ENCODE measurements around the gene IPO4.

DNA sequence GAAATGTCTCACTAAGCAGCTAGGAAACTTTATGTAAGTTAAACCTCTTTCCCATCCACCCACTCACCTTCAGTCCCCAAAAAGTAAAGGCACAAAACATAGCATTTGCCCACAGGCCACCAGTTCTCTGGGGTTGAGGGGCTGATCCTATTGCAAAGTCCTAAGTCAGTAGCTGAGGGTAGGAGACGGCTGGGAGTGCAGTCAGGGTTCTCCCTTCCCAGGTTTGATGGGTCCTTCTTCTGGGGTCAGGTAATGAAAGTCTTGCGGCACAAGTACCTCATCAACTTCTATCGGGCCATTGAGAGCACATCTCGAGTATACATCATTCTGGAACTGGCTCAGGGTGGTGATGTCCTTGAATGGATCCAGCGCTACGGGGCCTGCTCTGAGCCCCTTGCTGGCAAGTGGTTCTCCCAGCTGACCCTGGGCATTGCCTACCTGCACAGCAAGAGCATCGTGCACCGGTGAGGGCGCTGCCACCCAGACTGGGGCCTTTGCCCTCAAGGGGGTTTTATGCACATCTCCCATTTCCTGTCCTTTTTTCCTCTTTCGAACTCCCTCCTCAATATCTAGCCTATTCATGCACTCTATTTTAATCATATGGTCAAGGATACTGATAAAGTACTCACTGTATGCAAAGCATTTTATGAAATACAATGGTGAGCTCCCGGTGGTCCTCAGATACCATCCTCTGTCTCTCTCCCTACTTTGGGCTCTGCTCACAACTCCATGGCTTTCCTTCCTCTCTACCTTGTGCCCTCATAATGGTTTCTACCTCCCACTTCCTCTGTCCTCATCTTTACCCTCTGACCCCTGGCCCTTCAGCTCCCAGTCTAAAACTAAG lies 17.9 kb upstream of the IPO4 start:
- TF ChIP-seq YY1 (IDR thresholded peaks at IDR 0.05; ENCODE audit: insufficient read depth, insufficient replicate concordance, low read depth, low read length) (no peak), POLR2AphosphoS5 (IDR thresholded peaks at IDR 0.05; ENCODE audit: low read depth, low read length) (no peak; the same call in 1 of the 2 replicates), CREM (IDR thresholded peaks at IDR 0.05) (no peak), CREM (CRISPR knock-in tag; IDR thresholded peaks at IDR 0.05) (no peak), CEBPG (CRISPR knock-in tag; IDR thresholded peaks at IDR 0.05) (no peak), LCORL (IDR thresholded peaks at IDR 0.05) (no peak), LCORL (CRISPR knock-in tag; IDR thresholded peaks at IDR 0.05) (no peak), ZNF326 (CRISPR knock-in tag; IDR thresholded peaks at IDR 0.05; ENCODE audit: borderline replicate concordance) (no peak; the same call in 1 of the 2 replicates), ONECUT2 (CRISPR knock-in tag; IDR thresholded peaks at IDR 0.05) (no peak), SNAI1 (CRISPR knock-in tag; IDR thresholded peaks at IDR 0.05; ENCODE audit: borderline replicate concordance) (no peak)
- TF ChIP-seq, protein P1, sequence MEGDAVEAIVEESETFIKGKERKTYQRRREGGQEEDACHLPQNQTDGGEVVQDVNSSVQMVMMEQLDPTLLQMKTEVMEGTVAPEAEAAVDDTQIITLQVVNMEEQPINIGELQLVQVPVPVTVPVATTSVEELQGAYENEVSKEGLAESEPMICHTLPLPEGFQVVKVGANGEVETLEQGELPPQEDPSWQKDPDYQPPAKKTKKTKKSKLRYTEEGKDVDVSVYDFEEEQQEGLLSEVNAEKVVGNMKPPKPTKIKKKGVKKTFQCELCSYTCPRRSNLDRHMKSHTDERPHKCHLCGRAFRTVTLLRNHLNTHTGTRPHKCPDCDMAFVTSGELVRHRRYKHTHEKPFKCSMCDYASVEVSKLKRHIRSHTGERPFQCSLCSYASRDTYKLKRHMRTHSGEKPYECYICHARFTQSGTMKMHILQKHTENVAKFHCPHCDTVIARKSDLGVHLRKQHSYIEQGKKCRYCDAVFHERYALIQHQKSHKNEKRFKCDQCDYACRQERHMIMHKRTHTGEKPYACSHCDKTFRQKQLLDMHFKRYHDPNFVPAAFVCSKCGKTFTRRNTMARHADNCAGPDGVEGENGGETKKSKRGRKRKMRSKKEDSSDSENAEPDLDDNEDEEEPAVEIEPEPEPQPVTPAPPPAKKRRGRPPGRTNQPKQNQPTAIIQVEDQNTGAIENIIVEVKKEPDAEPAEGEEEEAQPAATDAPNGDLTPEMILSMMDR (CRISPR knock-in tag; IDR thresholded peaks at IDR 0.05), result no peak
- TF ChIP-seq, protein P2, sequence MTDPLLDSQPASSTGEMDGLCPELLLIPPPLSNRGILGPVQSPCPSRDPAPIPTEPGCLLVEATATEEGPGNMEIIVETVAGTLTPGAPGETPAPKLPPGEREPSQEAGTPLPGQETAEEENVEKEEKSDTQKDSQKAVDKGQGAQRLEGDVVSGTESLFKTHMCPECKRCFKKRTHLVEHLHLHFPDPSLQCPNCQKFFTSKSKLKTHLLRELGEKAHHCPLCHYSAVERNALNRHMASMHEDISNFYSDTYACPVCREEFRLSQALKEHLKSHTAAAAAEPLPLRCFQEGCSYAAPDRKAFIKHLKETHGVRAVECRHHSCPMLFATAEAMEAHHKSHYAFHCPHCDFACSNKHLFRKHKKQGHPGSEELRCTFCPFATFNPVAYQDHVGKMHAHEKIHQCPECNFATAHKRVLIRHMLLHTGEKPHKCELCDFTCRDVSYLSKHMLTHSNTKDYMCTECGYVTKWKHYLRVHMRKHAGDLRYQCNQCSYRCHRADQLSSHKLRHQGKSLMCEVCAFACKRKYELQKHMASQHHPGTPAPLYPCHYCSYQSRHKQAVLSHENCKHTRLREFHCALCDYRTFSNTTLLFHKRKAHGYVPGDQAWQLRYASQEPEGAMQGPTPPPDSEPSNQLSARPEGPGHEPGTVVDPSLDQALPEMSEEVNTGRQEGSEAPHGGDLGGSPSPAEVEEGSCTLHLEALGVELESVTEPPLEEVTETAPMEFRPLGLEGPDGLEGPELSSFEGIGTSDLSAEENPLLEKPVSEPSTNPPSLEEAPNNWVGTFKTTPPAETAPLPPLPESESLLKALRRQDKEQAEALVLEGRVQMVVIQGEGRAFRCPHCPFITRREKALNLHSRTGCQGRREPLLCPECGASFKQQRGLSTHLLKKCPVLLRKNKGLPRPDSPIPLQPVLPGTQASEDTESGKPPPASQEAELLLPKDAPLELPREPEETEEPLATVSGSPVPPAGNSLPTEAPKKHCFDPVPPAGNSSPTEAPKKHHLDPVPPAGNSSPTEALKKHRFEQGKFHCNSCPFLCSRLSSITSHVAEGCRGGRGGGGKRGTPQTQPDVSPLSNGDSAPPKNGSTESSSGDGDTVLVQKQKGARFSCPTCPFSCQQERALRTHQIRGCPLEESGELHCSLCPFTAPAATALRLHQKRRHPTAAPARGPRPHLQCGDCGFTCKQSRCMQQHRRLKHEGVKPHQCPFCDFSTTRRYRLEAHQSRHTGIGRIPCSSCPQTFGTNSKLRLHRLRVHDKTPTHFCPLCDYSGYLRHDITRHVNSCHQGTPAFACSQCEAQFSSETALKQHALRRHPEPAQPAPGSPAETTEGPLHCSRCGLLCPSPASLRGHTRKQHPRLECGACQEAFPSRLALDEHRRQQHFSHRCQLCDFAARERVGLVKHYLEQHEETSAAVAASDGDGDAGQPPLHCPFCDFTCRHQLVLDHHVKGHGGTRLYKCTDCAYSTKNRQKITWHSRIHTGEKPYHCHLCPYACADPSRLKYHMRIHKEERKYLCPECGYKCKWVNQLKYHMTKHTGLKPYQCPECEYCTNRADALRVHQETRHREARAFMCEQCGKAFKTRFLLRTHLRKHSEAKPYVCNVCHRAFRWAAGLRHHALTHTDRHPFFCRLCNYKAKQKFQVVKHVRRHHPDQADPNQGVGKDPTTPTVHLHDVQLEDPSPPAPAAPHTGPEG (CRISPR knock-in tag; IDR thresholded peaks at IDR 0.05), result no peak

All from HepG2 (cell line).